Adrenal gland (tissue), 12 donors: Measurements from ENCODE around the gene STK40. TPM values are rescaled to one million over a fixed set of nuclear protein-coding genes. Genes with fewer than 3 reads are reported as not detected.
A peak's percentile ranks its signal among the peaks of the same experiment; 100 is the strongest.

Experiments used
- DNase-seq, 7 donors: peaks; one replicate each; pipeline ENCODE4 v3.0.0-alpha.2; 2019 to 2020
- H3K27ac ChIP-seq, 5 donors: fragments of 200-600 bp; sonication (generic) in 4 of 5; 1 replicate in 3 of 5; 2 replicates in 2 of 5; pipeline versions ENCODE4 v1.5.1 to v1.8.0; 2016 to 2020; ENCODE audit warnings: mild to moderate bottlenecking in 1 of 5
- H3K27me3 ChIP-seq: fragments of 200-600 bp; 2 replicates; pipeline ENCODE4 v1.8.0; 2021
- H3K36me3 ChIP-seq, 2 donors: fragments of 200-600 bp; replicated peaks in 1 of 2; 1 replicate in 1 of 2; 2 replicates in 1 of 2; pipeline versions ENCODE4 v1.5.1 to v1.8.0; 2018 to 2022
- H3K4me1 ChIP-seq, 2 donors: fragments of 200-600 bp; replicated peaks in 1 of 2; 1 replicate in 1 of 2; 2 replicates in 1 of 2; pipeline versions ENCODE4 v1.5.1 to v1.8.0; 2018 to 2021
- H3K4me3 ChIP-seq, 4 donors: fragments of 200-600 bp; sonication (generic) in 3 of 4; one replicate each; pipeline ENCODE4 v1.5.1; 2016 to 2018
- H3K9me3 ChIP-seq, 3 donors: fragments of 200-600 bp; sonication (generic) in 1 of 3; replicated peaks in 1 of 3; 1 replicate in 2 of 3; 2 replicates in 1 of 3; pipeline versions ENCODE4 v1.5.1 to v1.8.0; 2016 to 2021
- POLR2A ChIP-seq, 2 donors: fragments of 450-650 bp; IDR thresholded peaks; one replicate each; pipeline ENCODE4 v1.6.1; 2017; ENCODE audit warnings: antibody characterized with exemption in 2 of 2, mild to moderate bottlenecking in 2 of 2, moderate library complexity in 1 of 2
- WGBS, 4 donors: extraction: QIAGEN DNeasy Blood & Tissue Kit in 2 of 4; methylation state at CpG; one replicate each; pipeline versions ENCODE4 v1.1.5 to v1.1.7; 2013 to 2017; 5-methylcytosine and 5-hydroxymethylcytosine counted together
- intact Hi-C, 2 donors: fragments of 100-400 bp; cut with DNase I; formaldehyde crosslinking; loops; one replicate each; pipeline versions ENCODE4 v1.14.1 to v1.15.0; 2022 to 2023
- polyA plus RNA-seq, 3 donors: library from polyadenylated mRNA; stranded (reverse); fragments of 200-250 nt in 2 of 3; fragments of 350-450 nt in 1 of 3; fragmentation: Illumina TruSeq in 1 of 3; extraction: RNeasy Lipid Tissue Mini Kit (QIAGEN cat#74804) in 1 of 3; gene quantifications; one replicate each; pipeline ENCODE4 v1.2.3, GENCODE V29; 2013 to 2014
- total RNA-seq, 9 donors: library from RNA; depleted of rRNA in 4 of 9; stranded (reverse); fragments of >200 nt in 4 of 9; fragments of 120-200 nt in 1 of 9; fragmentation: NEBNext Ultra II Directional in 1 of 9; extraction: Animal tissue kit (Norgen Biotek cat#: 25700) in 1 of 9; gene quantifications; one replicate each; pipeline versions ENCODE4 v1.1.0 to v1.2.4, GENCODE V29; 2013 to 2023
- TF ChIP-seq, protein P1 (sequence below), 6 experiments: fragments of 450-650 bp in 4 of 6; fragments of 200-600 bp in 2 of 6; sonication (generic) in 1 of 6; IDR thresholded peaks; 1 replicate in 5 of 6; 2 replicates in 1 of 6; pipeline versions ENCODE4 v1.5.1 to v1.8.0; 2016 to 2021; ENCODE audit warnings: antibody characterized with exemption in 6 of 6, mild to moderate bottlenecking in 2 of 6, moderate library complexity in 1 of 6
- donor health status: healthy with polysubstance abuse.
- donor health status: Bipolar disorder and iron deficiency.
- donor health status: DM: yes; HTN: yes; CAD: no.
- donor health status: DM: no; HTN: no; CAD: no.
- donor health status: DM: no; HTN: no; CAD: no.
- donor health status: DM: yes; HTN: yes; CAD: no.

The STK40 gene
- total and polyA plus RNA-seq, 12 donors, result 9.8 to 31.2 (median 24.7) TPM

GRCh38 chr1:36304970-36305914 is 80.5 kb downstream of the STK40 start:
- WGBS, 4 donors, result 75 to 83% (median 82%) methylated on average over 8 to 10 of the region's 10 CpGs
- peaks cover 0 to 47% of the 10 kb centered on the region in 2 donors for H3K36me3 ChIP-seq
- H3K4me1 ChIP-seq, result peaks cover 7 to 24% of the 10 kb centered on the region in 2 donors
- DNase-seq, result peak in 1 of 7 donors; percentile 51
- intact Hi-C loops, result loop anchor here in 1 of 2 donors (10.0 kb wide), 2 partner anchors 60 to 110 kb away; no protein-coding TSS in a partner anchor
- TF ChIP-seq, protein P1, sequence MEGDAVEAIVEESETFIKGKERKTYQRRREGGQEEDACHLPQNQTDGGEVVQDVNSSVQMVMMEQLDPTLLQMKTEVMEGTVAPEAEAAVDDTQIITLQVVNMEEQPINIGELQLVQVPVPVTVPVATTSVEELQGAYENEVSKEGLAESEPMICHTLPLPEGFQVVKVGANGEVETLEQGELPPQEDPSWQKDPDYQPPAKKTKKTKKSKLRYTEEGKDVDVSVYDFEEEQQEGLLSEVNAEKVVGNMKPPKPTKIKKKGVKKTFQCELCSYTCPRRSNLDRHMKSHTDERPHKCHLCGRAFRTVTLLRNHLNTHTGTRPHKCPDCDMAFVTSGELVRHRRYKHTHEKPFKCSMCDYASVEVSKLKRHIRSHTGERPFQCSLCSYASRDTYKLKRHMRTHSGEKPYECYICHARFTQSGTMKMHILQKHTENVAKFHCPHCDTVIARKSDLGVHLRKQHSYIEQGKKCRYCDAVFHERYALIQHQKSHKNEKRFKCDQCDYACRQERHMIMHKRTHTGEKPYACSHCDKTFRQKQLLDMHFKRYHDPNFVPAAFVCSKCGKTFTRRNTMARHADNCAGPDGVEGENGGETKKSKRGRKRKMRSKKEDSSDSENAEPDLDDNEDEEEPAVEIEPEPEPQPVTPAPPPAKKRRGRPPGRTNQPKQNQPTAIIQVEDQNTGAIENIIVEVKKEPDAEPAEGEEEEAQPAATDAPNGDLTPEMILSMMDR (IDR thresholded peaks at IDR 0.05), result no peak
- no peak for TF ChIP-seq POLR2A (IDR thresholded peaks at IDR 0.05)
- no peaks in the 10 kb centered on the region for H3K9me3 ChIP-seq
- H3K27me3 ChIP-seq, result no peaks in the 10 kb centered on the region
- H3K4me3 ChIP-seq, result no peak overlapping the region
- peak overlapping the region in 2 of 5 donors; percentile 67 to 81 for H3K27ac ChIP-seq

DNA sequence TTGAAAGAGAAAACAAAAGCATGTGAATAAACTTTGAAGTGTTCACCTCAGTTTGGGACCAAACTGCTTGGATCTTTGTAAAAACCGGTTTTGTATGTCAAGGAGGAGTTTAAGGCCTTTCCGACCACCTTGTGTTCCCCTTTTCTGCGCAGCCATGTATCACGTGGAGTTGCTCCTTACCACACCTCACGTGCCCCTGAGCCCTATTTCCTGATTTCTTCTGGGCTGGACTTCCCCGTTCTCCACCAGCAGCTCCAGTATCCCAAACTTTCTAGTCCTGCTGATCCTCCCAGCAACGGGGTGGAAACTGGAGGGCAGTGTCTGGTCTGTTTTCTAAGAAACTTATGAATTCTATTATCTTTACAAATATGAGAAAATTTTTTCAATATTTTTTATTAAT is 81.2 kb downstream of the STK40 start:
- WGBS, 4 donors, result 66 to 83% (median 76%) methylated on average over 7 of the region's 7 CpGs
- peaks cover 7 to 31% of the 10 kb centered on the region in 2 donors for H3K4me1 ChIP-seq
- H3K4me3 ChIP-seq, result no peak overlapping the region
- peak in 3 of 7 donors; percentile 41 to 62 (median 42) for DNase-seq
- TF ChIP-seq, protein P1 (IDR thresholded peaks at IDR 0.05), result no peak
- no peak for TF ChIP-seq POLR2A (IDR thresholded peaks at IDR 0.05)
- H3K27me3 ChIP-seq, result no peaks in the 10 kb centered on the region
- no peak overlapping the region for H3K27ac ChIP-seq
- H3K9me3 ChIP-seq, result no peaks in the 10 kb centered on the region
- peaks cover 0 to 49% of the 10 kb centered on the region in 2 donors for H3K36me3 ChIP-seq
- intact Hi-C loops, result loop anchor here in 1 of 2 donors (10.0 kb wide), 2 partner anchors 60 to 110 kb away; no protein-coding TSS in a partner anchor

DNA sequence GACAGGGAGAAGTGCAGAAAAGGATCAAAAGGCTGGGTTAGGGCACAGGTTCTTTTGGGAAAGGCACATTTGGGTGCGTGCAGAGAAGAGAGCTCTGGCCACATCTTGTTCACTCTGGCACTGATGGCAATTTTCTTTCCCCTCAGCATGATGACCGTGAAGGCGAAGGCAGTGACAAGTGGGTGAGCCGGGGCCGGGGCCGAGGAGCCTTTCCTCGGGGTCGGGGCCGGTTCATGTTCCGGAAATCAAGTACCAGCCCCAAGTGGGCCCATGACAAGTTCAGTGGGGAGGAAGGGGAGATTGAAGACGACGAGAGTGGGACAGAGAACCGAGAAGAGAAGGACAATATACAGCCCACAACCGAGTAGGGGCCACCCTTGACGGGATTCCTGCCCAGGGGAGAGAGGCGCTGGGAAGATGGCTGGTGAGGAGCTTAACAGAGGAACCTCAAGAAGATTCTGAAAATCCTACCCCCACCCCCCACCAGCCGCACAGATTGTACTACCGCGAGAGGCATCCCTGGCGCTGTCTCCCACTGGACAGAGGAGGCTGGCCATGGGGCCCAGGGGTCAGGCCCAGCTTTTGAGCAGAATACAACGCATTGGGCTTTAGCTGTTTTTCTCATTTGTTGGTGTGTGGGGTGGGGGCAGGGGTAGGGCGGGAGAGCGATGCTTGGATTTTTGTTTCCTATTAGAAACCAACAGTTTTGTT is 81.9 kb downstream of the STK40 start:
- intact Hi-C loops, result loop anchor here in 1 of 2 donors (10.0 kb wide), 2 partner anchors 61 to 111 kb away; no protein-coding TSS in a partner anchor
- Histone ChIP-seq H3K27me3 (no peaks in the 10 kb centered on the region), H3K36me3 (peaks cover 0 to 49% of the 10 kb centered on the region in 2 donors), H3K4me1 (peaks cover 7 to 33% of the 10 kb centered on the region in 2 donors), H3K9me3 (no peaks in the 10 kb centered on the region), H3K27ac (no peak overlapping the region), H3K4me3 (no peak overlapping the region)
- peak in 1 of 7 donors; percentile 58 for DNase-seq
- WGBS, 4 donors, result 91 to 94% (median 93%) methylated on average over 23 of the region's 23 CpGs
- TF ChIP-seq, protein P1 (IDR thresholded peaks at IDR 0.05), result no peak
- no peak for TF ChIP-seq POLR2A (IDR thresholded peaks at IDR 0.05)

DNA sequence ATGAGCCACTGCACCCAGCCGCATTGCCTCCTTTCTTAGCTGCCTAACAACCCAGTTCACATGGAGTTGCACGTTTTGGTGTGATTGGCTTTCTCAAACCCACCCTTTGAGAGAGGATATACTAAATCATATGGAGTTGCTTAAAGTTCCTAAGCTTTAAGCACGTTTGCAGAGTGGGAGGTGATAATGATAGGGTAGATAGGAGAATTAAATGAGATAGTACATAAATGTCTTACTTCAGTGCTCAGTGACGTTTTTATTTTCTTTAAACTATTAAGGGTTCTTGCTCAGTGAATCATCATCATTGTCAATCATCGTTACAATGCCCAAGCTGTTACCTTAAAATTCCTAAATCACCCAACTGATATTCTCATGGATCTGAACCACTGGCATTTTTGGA is 82.5 kb downstream of the STK40 start:
- 72 to 86% (median 77%) methylated on average over 5 of the region's 5 CpGs for WGBS, 4 donors
- peaks cover 7 to 33% of the 10 kb centered on the region in 2 donors for H3K4me1 ChIP-seq
- no peak for DNase-seq
- no peaks in the 10 kb centered on the region for H3K9me3 ChIP-seq
- intact Hi-C loops, result loop anchor here in 1 of 2 donors (10.0 kb wide), 2 partner anchors 62 to 112 kb away; no protein-coding TSS in a partner anchor
- peaks cover 0 to 55% of the 10 kb centered on the region in 2 donors for H3K36me3 ChIP-seq
- no peaks in the 10 kb centered on the region for H3K27me3 ChIP-seq
- H3K27ac ChIP-seq, result no peak overlapping the region
- no peak overlapping the region for H3K4me3 ChIP-seq
- TF ChIP-seq POLR2A (IDR thresholded peaks at IDR 0.05), result no peak
- TF ChIP-seq, protein P1 (IDR thresholded peaks at IDR 0.05), result no peak
